Activated CD4-positive, alpha-beta T cell treated with anti-CD3 and anti-CD28 coated beads, Interleukin-2, Interleukin-4, amounts not matched to agents 100 ng/mL and 50 ng/mL, durations not matched to agents 16 hours and 8 hours (primary cell): ENCODE measurements around the gene VWA8.
"Not testable (repeated sequence)": the region's sequence is repeated elsewhere in the genome, so short reads cannot be mapped to it uniquely, and the experiment has no call there.

Experiments
- DNase-seq: peaks from one replicate; pipeline ENCODE4 v3.0.0-alpha.2; 2020; ENCODE audit warnings: low spot score

Gene VWA8

GRCh38 chr13:41922894-41923293, 38.0 kb downstream of the VWA8 start:
- DNase-seq, result not testable (repeated sequence)

- DNase-seq, result no peak
Measured at GRCh38 chr13:41919741-41920487, 41.0 kb downstream of the VWA8 start.

- DNase-seq, result no peak
Measured at GRCh38 chr13:41919031-41919740, 41.7 kb downstream of the VWA8 start.

- peak; percentile 62 for DNase-seq
Measured at GRCh38 chr13:41917641-41918040, 43.3 kb downstream of the VWA8 start.

- peak; percentile 70 for DNase-seq
Measured at GRCh38 chr13:41916173-41916954, 44.5 kb downstream of the VWA8 start.

GRCh38 chr13:41915081-41915480, 45.8 kb downstream of the VWA8 start:
- no peak for DNase-seq

- DNase-seq, result no peak
Measured at GRCh38 chr13:41914552-41914951, 46.4 kb downstream of the VWA8 start.

GRCh38 chr13:41909506-41909905, 51.4 kb downstream of the VWA8 start:
- no peak for DNase-seq

- DNase-seq, result peak; percentile 40
Measured at GRCh38 chr13:41905600-41906254, 55.2 kb downstream of the VWA8 start.

GRCh38 chr13:41900918-41901317, 60.0 kb downstream of the VWA8 start:
- DNase-seq, result peak; percentile 15

- not testable (repeated sequence) for DNase-seq
Measured at GRCh38 chr13:41898411-41898810, 62.5 kb downstream of the VWA8 start.

GRCh38 chr13:41897126-41897525, 63.8 kb downstream of the VWA8 start:
- no peak for DNase-seq

GRCh38 chr13:41895478-41895877, 65.4 kb downstream of the VWA8 start:
- DNase-seq, result no peak

- no peak for DNase-seq
Measured at GRCh38 chr13:41891119-41891518, 69.8 kb downstream of the VWA8 start.

- DNase-seq, result no peak
Measured at GRCh38 chr13:41883147-41883546, 77.8 kb downstream of the VWA8 start.

GRCh38 chr13:41881890-41882289, 79.0 kb downstream of the VWA8 start:
- DNase-seq, result not testable (repeated sequence)

- no peak for DNase-seq
Measured at GRCh38 chr13:41880966-41881365, 79.9 kb downstream of the VWA8 start.

- no peak for DNase-seq
Measured at GRCh38 chr13:41864658-41865057, 96.3 kb downstream of the VWA8 start.

- not testable (repeated sequence) for DNase-seq
Measured at GRCh38 chr13:41862659-41863058, 98.2 kb downstream of the VWA8 start.

- no peak for DNase-seq
Measured at GRCh38 chr13:41859565-41859964, 101.3 kb downstream of the VWA8 start.

- DNase-seq, result no peak
Measured at GRCh38 chr13:41858780-41859179, 102.1 kb downstream of the VWA8 start.

GRCh38 chr13:41854758-41855157, 106.2 kb downstream of the VWA8 start:
- DNase-seq, result no peak
